Karpas-422 (cell line): Measurements from ENCODE around the gene CNGA3. TPM values are rescaled to one million over a fixed set of nuclear protein-coding genes. Genes with fewer than 3 reads are reported as not detected.

Experiments
- total RNA-seq: library from RNA; depleted of rRNA; stranded (reverse); fragments of >200 nt; shearing (Covaris generic); gene quantifications from 2 replicates; pipeline ENCODE4 v1.2.3, GENCODE V29; 2014; ENCODE audit warnings: low replicate concordance; rRNA removed

CNGA3 gene
- total RNA-seq, 1 experiment from 2014 or later = 0.07 TPM

Other genes with a start within 250 kb of the CNGA3 start
- 5.3 and 7.9 TPM in 2 replicates for gene INPP4A, start 98.4 kb downstream of the CNGA3 start, total RNA-seq